ENCODE measurements around the gene JPT1.

DNA sequence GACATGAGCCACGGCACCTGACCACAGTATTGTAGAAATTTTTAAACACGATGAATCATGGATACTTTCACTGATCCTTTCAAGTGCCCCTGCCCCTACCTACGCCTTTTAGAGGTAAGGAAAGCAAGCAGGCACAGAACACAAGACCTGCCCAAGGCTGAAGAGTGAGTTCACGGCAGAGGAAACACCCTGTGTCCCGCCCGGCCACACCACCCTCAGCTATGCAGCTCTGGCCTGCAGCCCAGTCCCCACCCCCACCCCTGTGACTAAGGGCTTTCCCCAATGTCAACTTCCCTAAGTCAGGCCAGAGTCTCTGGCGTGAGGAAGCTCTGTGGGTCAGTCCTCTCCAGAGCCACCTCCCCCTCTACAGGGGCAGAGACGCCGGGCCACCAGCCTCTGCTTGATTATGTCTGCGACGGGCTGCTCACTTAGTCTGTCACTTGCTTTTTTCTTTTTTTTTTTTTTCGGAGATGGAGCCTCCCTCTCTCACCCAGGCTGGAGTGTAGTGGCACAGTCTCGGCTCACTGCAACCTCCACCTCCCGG is 58.2 kb downstream of the JPT1 start:
- TF ChIP-seq CTCF (IDR thresholded peaks at IDR 0.05) (no peak), REST (IDR thresholded peaks at IDR 0.05; ENCODE audit: insufficient read depth in 1 of 2, low read depth in 2 of 2, low read length in 1 of 2) (no peak), SIN3A (IDR thresholded peaks at IDR 0.05; ENCODE audit: borderline replicate concordance, insufficient read depth, low read depth, low read length) (no peak)

Data from Panc1 (cell line).